HG02943 (cell line): ENCODE results near the gene IGF2BP3.

ENCODE experiments used
- ATAC-seq: cut with Tn5 transposase; IDR thresholded peaks from one replicate; pipeline ENCODE4 v1.9.1; 2021; ENCODE audit warnings: mild to moderate bottlenecking, low read depth, moderate library complexity; ENCODE audit not compliant: unreplicated experiment

Gene IGF2BP3

GRCh38 chr7:23385140-23385539 is 85.2 kb downstream of the IGF2BP3 start:
- no peak for ATAC-seq

DNA sequence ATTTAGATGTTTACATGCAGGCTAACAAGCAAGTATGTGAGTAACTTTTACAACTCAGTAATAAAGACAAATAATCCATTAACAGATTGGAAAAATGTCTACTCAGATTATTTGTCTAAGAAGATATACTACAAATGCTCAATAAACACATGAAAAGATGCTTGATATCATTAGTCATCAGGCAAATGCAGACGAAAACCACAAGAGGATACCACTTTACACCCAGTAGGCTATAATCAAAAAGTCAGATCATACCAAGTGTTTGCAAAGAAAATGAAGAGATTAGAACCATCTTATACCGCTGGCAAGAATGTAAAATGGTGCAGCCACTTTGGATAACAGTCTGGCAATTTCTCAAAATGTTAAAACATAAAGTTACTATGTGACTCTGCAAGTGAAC is 87.1 kb downstream of the IGF2BP3 start:
- no peak for ATAC-seq

DNA sequence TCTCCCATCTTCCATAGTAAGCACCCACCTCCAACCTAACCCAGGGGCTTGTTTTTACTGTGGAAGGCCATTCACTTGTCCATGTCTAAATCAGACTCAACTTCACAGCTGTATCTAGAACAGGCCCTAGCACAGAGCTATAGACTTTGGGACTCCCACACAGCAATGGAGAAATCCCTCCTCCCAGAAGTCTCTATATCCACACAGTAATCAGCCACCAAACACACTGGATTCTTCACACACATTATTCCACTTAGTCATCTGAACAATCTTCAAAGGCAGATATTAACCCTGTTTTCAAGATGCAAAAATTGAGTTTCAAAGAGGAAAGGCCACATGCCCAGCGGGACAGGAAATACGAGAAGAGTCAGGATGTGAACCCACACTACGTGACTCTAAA is 89.3 kb downstream of the IGF2BP3 start:
- ATAC-seq, result no peak

DNA sequence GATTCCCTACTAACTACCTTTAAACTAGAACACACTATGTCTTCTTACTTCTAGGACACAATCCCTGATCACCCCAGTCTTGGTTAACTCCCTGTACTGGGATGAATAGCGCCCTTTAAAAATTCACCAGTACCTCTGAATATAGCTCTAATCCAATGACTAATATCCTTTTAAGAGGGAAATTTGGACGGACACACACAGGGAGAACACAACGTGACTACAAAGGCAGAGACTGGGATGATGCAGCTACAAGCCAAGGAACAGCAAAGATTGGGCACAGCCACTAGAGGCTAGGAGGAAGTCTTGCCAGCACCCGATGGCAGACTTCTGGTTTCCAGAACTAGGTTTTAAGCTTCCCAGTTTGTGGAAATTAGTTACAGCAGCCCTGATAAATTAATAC is 89.7 kb downstream of the IGF2BP3 start:
- ATAC-seq, result no peak

- no peak for ATAC-seq
Observed at GRCh38 chr7:23378996-23379395, 91.3 kb downstream of the IGF2BP3 start.

DNA sequence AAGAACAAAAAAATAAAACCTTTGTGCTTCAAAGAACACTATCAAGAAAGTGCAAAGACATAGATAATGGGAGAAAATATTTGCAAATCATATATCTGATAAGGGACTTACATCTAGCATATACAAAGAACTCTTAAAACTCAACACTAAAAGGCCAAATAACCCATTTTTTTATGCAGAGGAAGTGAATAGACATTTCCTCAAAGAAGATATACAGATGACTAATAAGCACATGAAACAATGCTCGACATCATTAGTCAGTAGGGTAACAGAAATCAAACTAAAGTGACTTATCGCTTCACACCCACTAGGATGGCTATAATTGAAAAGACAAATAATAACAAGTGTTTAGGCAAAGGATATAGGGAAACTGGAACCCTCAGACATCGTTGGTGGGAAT is 93.2 kb downstream of the IGF2BP3 start:
- ATAC-seq, result no peak

DNA sequence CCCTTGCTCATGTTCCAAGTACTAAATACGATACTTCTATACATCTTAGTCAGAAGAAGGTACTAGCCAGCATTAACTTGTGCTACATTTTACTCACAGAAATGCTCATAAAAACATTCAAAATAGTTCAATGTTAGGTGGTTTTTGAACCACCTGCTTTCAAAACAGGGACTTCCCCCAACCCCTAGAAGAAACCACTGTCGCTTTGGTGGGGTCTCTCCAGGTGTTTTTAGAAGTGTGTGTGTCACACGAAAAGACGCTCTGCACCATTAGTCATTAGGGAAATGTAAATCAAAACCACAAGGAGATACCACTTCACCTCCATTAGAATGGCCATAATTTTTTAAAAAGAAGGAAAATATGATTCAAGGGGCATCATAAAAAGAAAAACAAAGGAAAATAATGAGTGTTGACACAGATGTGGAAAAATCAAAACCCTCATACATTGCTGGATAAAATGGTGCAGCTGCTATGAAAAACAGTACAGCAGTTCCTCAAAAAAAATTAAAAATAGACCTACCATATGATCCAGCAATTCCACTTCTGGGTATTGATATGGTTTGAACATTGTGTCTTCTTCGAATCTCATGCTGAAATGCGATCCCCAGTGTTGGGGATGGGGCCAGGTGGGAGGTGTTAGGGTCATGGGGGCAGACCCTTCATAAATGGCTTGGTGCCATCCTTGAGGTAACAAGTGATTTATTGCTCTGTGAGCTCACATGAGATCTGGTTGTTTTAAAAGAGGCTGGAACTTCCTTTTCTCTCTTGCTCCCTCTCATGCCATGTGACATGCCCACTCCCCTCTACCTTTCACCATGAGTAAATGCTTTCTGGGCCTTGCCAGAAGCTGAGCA is 96.9 kb downstream of the IGF2BP3 start:
- ATAC-seq, result peak; percentile 54

GRCh38 chr7:23372611-23373010 is 97.7 kb downstream of the IGF2BP3 start:
- ATAC-seq, result no peak

DNA sequence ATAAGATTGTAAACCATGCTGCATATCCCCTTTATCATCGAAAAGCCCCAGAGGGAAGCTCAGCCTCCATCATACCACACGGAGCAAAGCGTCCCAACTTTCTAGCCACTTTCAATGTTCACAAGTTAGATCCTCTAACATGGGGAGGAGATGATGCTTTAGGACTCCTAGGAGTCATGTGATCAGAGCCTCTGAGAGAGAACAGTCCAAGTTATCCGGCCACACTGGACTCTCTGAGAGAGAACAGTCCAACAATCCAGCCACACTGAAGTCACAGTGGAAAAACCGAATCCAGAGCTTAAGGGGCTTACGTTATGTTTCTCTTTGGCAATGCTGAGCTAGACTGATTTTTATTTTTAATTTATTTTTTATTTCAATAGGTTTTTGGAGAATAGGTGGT is 98.6 kb downstream of the IGF2BP3 start:
- ATAC-seq, result no peak

DNA sequence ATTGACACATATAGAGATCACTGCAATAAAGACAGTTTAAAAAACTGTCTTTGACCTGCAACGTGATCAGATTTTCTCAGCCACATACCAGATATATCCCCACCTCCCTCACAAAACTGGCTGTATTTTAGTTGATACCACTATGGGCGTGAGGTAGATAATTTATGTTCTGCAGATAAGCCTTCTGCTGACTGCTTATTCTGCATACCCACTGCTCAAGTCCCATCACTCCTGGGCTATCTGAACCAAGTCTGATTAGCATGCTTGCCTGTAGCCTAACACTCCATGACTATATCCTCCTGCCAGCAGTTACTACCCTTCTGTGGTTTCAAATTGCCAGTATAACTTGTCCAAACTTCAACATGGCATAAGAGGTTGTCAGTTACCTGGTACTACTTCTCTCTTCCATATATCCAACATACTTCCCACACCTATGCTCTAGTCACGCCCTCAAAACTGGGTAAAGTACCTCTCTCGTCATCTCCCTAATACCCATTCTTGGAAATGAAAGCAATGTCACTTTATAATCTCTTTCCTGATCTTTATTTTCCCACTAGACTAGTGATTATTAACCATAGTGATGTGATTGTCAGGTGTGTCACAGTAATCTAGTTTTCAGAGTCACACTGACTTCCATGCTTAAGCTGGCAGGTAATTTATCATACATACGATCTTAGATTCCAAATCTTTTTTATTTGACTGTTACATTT is 100.4 kb downstream of the IGF2BP3 start:
- no peak for ATAC-seq

GRCh38 chr7:23369100-23369499 is 101.2 kb downstream of the IGF2BP3 start:
- ATAC-seq, result no peak

DNA sequence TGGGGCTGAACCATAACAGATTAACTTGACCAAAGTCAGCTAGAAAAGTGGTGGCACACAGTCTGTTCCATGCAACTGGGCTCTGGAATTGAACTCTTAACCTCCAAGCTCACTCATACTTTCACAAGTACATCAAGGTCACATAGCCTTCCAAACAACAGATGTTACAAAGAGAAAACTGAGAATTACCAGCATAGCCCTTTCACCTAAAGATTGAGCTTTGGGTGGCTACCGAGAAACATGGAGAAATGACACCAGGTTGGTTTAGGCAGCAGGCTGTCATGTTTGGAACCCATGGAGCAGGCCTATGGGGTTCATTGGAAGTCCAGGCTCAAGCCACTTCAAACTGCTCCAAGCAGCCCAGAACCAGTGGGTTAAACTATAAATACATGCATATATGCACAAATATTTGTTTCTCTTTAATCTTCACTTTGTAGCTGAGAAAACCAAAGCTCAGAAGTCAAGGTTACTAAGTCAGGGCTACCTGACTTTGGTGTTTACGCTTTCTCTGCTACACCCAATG is 112.1 kb downstream of the IGF2BP3 start:
- no peak for ATAC-seq

GRCh38 chr7:23357190-23358093 is 112.8 kb downstream of the IGF2BP3 start:
- no peak for ATAC-seq

GRCh38 chr7:23356726-23357125 is 113.6 kb downstream of the IGF2BP3 start:
- ATAC-seq, result no peak

DNA sequence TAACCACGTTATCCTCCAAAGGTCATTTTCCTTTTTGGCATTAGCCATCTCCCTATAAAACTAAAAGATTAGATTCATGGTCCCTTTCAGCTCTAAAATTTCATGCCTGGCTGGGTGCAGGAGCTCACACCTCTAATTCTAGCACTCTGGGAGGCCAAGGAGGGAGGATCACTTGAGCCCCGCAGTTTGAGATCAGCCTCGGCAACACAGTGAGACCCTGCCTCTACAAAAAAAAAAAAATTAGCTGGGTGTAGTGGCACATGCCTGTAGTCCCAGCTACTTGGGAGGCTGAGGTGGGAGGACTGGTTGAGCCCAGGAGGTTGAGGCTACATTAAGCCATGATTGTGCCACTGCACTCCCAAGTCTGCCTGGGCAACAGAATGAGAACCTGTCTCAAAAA is 114.1 kb downstream of the IGF2BP3 start:
- no peak for ATAC-seq

DNA sequence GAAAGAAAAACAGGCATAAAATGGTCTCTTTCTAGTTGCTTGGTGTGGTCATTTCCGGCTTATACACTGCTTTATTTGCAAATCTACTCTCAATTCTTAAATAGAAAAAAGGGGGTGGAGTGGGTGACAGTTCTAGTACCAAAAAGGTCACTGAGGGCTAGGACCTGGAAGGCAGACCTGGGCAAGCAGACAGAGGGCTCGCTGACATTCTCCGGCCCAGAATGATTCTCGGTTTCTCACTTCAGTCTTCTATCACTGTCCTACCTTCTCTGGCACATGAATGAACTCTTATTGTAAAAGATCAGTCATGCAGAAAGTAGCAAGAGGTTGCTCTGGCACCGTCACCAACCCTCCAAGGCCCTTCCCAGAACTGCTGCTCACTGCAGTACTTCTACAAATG is 117.1 kb downstream of the IGF2BP3 start:
- ATAC-seq, result no peak

- no peak for ATAC-seq
Observed at GRCh38 chr7:23350466-23350865, 119.8 kb downstream of the IGF2BP3 start.

DNA sequence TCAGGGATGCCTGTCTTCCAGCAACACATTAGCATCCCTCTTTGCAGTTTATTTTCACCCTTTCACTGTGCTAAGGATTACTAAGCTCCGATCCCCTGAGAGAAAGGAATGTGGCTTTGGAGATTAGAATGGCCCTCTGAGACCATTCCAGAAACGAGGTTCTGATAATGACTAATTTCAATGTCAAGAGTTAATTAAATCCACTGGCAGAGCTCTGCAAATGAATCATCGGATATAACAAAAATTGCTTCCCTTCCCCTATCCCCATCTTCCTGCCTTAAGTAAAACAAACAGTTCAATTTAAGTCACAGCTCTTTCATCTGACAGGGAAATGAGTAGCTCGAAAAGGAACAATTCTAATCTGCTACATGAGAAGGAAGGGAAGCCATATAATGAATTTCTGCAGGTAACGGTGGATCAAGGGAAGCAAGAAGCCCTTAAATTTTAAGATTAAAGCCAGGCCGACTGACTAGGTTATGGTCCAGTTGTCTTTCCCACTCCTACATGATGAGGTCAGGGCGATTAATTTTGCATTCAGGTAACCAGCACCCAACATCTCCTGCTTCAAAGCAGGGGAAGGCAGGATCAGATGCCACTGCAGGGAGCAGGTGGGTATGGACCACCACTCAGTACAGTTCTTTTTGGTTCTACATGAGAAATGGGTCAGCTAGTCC is 120.7 kb downstream of the IGF2BP3 start:
- no peak for ATAC-seq

DNA sequence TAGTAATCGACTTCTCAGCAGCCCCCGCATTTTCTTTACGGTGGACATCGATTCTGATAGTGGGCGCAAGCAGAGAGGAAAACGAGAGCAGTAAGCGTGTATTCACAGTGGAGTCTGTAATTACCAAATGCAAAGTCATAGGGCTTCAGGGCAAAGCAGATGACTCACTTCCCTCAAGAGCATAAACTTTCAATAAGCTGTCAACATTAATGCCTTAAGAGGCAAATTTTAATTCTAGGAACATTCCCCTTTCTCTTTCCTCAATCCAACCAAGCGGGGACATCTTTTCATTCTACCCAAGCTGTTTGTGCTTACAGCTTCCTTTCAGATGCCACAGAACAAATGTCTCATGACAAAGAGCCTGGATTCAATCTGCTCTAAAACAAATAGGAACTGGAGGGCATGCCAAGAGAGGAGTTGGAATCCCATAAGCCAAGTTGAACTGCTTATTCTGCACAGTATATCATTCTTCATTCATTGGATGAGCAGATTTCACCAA is 122.6 kb downstream of the IGF2BP3 start:
- ATAC-seq, result no peak
